K562 (cell line): Measurements from ENCODE around the gene CRB2. TPM values are rescaled to one million over a fixed set of nuclear protein-coding genes. Genes with fewer than 3 reads are reported as not detected.

Source experiments
- ATAC-seq: fragments of 200-7000 bp; cut with Tn5 transposase; 3 replicates; pipeline ENCODE4 v1.9.1; 2020; ENCODE audit warnings: moderate library complexity
- BruUV-seq: library from RNA; stranded (reverse); fragments of 400-500 nt; replicated peaks from 2 replicates; lab custom pipeline; 2021; lab: Mats Ljungman, UMichigan
- CTCF ChIA-PET: fragments of 300-600 bp; formaldehyde crosslinking; extraction: SDS; loops from one replicate; lab custom pipeline; 2021; ENCODE audit warnings: low intra/inter-chr PET ratio; lab: Yijun Ruan, JAX
- POLR2A ChIA-PET: fragments of 300-600, 350-650 bp; sonication (Branson Sonifier 250); formaldehyde crosslinking; extraction: SDS; loops from one replicate; lab custom pipeline; 2021; ENCODE audit warnings: antibody characterized with exemption, inconsistent platforms; lab: Yijun Ruan, JAX
- DNase-seq, 4 experiments: peaks; one replicate each; pipeline versions ENCODE4 v3.0.0 to v3.0.0-alpha.2; 2011 to 2018; ENCODE audit warnings: low spot score in 3 of 4, mixed read lengths in 3 of 4; ENCODE audit errors: extremely low read depth in 1 of 4
- FAIRE-seq: peaks from 2 replicates; lab custom pipeline; 2011; peaks lifted over from hg19 to GRCh38; lab: Jason Lieb, UNC
- H2AFZ ChIP-seq: 2 replicates; pipeline ENCODE4 v1.6.0; 2011; ENCODE audit warnings: low read depth, low read length, control low read depth, inconsistent platforms
- H3K27ac ChIP-seq: fragments of 200-600 bp; 3 replicates; pipeline ENCODE4 v1.8.0; 2011; ENCODE audit warnings: low read depth, mild to moderate bottlenecking, control low read depth, inconsistent platforms, low read length, moderate library complexity, mixed read lengths; ENCODE audit errors: extremely low read depth
- H3K27me3 ChIP-seq, 2 experiments: fragments of 300-600 bp in 1 of 2; 2 replicates in 1 of 2; 3 replicates in 1 of 2; pipeline versions ENCODE4 v1.6.0 to v1.8.0; 2011; ENCODE audit warnings: inconsistent platforms in 2 of 2, low read length in 2 of 2, mild to moderate bottlenecking in 1 of 2, mixed read lengths in 1 of 2, moderate library complexity in 1 of 2; ENCODE audit not compliant: control insufficient read depth in 2 of 2, insufficient read depth in 2 of 2
- H3K36me3 ChIP-seq: fragments of 300-600 bp; 3 replicates; pipeline ENCODE4 v1.8.0; 2011; ENCODE audit warnings: mild to moderate bottlenecking, low read length, inconsistent platforms; ENCODE audit not compliant: control insufficient read depth, insufficient read depth
- H3K4me1 ChIP-seq, 2 experiments: fragments of 200-600 bp in 1 of 2; replicated peaks in 1 of 2; 2 replicates in 1 of 2; 3 replicates in 1 of 2; pipeline versions ENCODE4 v1.5.1 to v1.8.0; 2011; ENCODE audit warnings: inconsistent platforms in 2 of 2, low read length in 2 of 2, mild to moderate bottlenecking in 1 of 2, mixed read lengths in 1 of 2, moderate library complexity in 1 of 2; ENCODE audit not compliant: control insufficient read depth in 2 of 2, insufficient read depth in 2 of 2
- H3K4me2 ChIP-seq: 2 replicates; pipeline ENCODE4 v1.6.1; 2011; ENCODE audit warnings: low read length, control low read depth, inconsistent platforms, mixed read lengths; ENCODE audit not compliant: insufficient read depth
- H3K4me3 ChIP-seq: fragments of 200-600 bp; sonication (generic), shearing (Covaris generic); 2 replicates; pipeline ENCODE4 v1.5.1; 2016; ENCODE audit warnings: control low read depth, inconsistent platforms
- H3K79me2 ChIP-seq: fragments of 200-600 bp; 3 replicates; pipeline ENCODE4 v1.8.0; 2011; ENCODE audit warnings: low read length, inconsistent platforms; ENCODE audit not compliant: control insufficient read depth, insufficient read depth
- H3K9ac ChIP-seq, 2 experiments: 2 replicates each; pipeline versions ENCODE4 v1.6.0 to v1.6.1; 2011; ENCODE audit warnings: low read depth in 2 of 2, low read length in 2 of 2, control low read depth in 1 of 2, inconsistent platforms in 1 of 2, mild to moderate bottlenecking in 1 of 2, mixed read lengths in 1 of 2; ENCODE audit not compliant: insufficient read depth in 1 of 2
- H3K9me1 ChIP-seq: one replicate; pipeline ENCODE4 v1.6.0; 2011; ENCODE audit warnings: inconsistent platforms, mild to moderate bottlenecking, low read length, moderate library complexity; ENCODE audit not compliant: control insufficient read depth, insufficient read depth
- H3K9me3 ChIP-seq: replicated peaks from 2 replicates; pipeline ENCODE4 v1.5.1; 2011; ENCODE audit warnings: low read depth, low read length, inconsistent platforms; ENCODE audit not compliant: control insufficient read depth, insufficient read depth
- H4K20me1 ChIP-seq: replicated peaks from 2 replicates; pipeline ENCODE4 v1.6.1; 2011; ENCODE audit warnings: low read length, inconsistent platforms, mixed read lengths; ENCODE audit not compliant: control insufficient read depth, insufficient read depth
- ARHGAP35 ChIP-seq: fragments of 450-650 bp; IDR thresholded peaks from 2 replicates; pipeline ENCODE4 v1.6.1; 2018; ENCODE audit not compliant: partially characterized antibody
- EP400 ChIP-seq: fragments of 450-650 bp; IDR thresholded peaks from 2 replicates; pipeline ENCODE4 v1.6.1; 2017; ENCODE audit warnings: antibody characterized with exemption, mild to moderate bottlenecking, moderate library complexity
- HDAC2 ChIP-seq: fragments of 450-650 bp; IDR thresholded peaks from 2 replicates; pipeline ENCODE4 v1.6.1; 2016; ENCODE audit warnings: mild to moderate bottlenecking
- KDM1A ChIP-seq, 2 experiments: fragments of 450-650 bp; IDR thresholded peaks; 2 replicates each; pipeline ENCODE4 v1.6.1; 2016; ENCODE audit warnings: mild to moderate bottlenecking in 2 of 2
- MAFF ChIP-seq: IDR thresholded peaks from 2 replicates; pipeline ENCODE4 v1.6.1; 2012; ENCODE audit warnings: low read length, improper control_type of control experiment
- NFIC ChIP-seq: fragments of 450-650 bp; IDR thresholded peaks from 2 replicates; pipeline ENCODE4 v1.6.1; 2017; ENCODE audit warnings: mild to moderate bottlenecking, inconsistent platforms
- POLR2G ChIP-seq: fragments of 200-400 bp; formaldehyde crosslinking; IDR thresholded peaks from 2 replicates; pipeline ENCODE4 v1.6.1; 2017; ENCODE audit warnings: low read depth, mild to moderate bottlenecking, antibody characterized with exemption, low read length, moderate library complexity
- PTBP1 ChIP-seq: fragments of 200-400 bp; formaldehyde crosslinking; IDR thresholded peaks from 2 replicates; pipeline ENCODE4 v1.6.1; 2017; ENCODE audit warnings: low read depth, low read length
- THRAP3 ChIP-seq: fragments of 450-650 bp; IDR thresholded peaks from 2 replicates; pipeline ENCODE4 v1.6.1; 2016; ENCODE audit warnings: mild to moderate bottlenecking, inconsistent platforms, borderline replicate concordance
- ZBTB17 ChIP-seq: fragments of 450-650 bp; formaldehyde crosslinking; IDR thresholded peaks from 2 replicates; pipeline ENCODE4 v1.4.0; 2020; ENCODE audit warnings: mild to moderate bottlenecking
- ZNF24 ChIP-seq: fragments of 450-650 bp; IDR thresholded peaks from 2 replicates; pipeline ENCODE4 v1.6.1; 2016
- ZNF589 ChIP-seq: fragments of 200-800 bp; sonication (Bioruptor generic); IDR thresholded peaks from 2 replicates; pipeline ENCODE4 v1.6.1; 2016; ENCODE audit warnings: low read depth, missing genetic modification characterization, missing compliant biosample characterization
- WGBS: fragments of 100-300 bp; shearing (Covaris generic); methylation state at CpG from one replicate; pipeline ENCODE4 v1.1.6; 2016; ENCODE audit warnings: low coverage, mixed read lengths; ENCODE audit not compliant: insufficient coverage; ENCODE audit errors: missing lambda C conversion rate; 5-methylcytosine and 5-hydroxymethylcytosine counted together
- in situ Hi-C: fragments of 300-500 bp; cut with MboI; formaldehyde crosslinking; loops from 4 replicates; pipeline ENCODE4 v1.15.0; 2018; ENCODE audit warnings: inconsistent platforms, mixed read lengths
- intact Hi-C: fragments of 100-400 bp; cut with micrococcal nuclease; formaldehyde crosslinking; loops from 2 replicates; pipeline ENCODE4 v1.14.2; 2022
- polyA plus RNA-seq, 8 experiments: library from polyadenylated mRNA; depleted of rRNA in 4 of 8; stranded (reverse) in 5 of 8; unstranded in 3 of 8; fragments of >200 nt; fragmentation: Nextera tagmentation in 2 of 8; fragmentation: Illumina TruSeq in 1 of 8; extraction: Ambion mirVana in 2 of 8; extraction: Trizol in 1 of 8; gene quantifications; 2 replicates each; pipeline versions ENCODE4 v1.2.1 to v1.2.3, GENCODE V29; 2011 to 2014; ENCODE audit warnings: inconsistent platforms in 1 of 8, missing spikeins in 1 of 8
- total RNA-seq, 7 experiments: library from RNA; depleted of rRNA in 6 of 7; stranded (reverse); fragments of >200 nt in 6 of 7; fragmentation: Illumina TruSeq in 2 of 7; extraction: Trizol in 2 of 7; gene quantifications; 2 replicates each; pipeline versions ENCODE4 v1.2.1 to v1.2.3, GENCODE V29; 2011 to 2021; ENCODE audit warnings: low replicate concordance in 1 of 7
- TF ChIP-seq, protein P1 (sequence below): fragments of 450-650 bp; formaldehyde crosslinking; IDR thresholded peaks from 2 replicates; pipeline ENCODE4 v1.4.0; 2020; ENCODE audit warnings: mild to moderate bottlenecking, moderate library complexity
- TF ChIP-seq, protein P2 (sequence below): fragments of 200-800 bp; sonication (Bioruptor generic); IDR thresholded peaks from 2 replicates; pipeline ENCODE4 v1.6.1; 2017; ENCODE audit warnings: missing genetic modification characterization, missing compliant biosample characterization
- TF ChIP-seq, protein P3 (sequence below): sonication (generic); formaldehyde crosslinking; IDR thresholded peaks from 2 replicates; pipeline ENCODE4 v1.8.0; 2022; ENCODE audit warnings: mild to moderate bottlenecking, low read depth, missing genetic modification reagents

The CRB2 gene
- total and polyA plus RNA-seq, 9 of the 15 experiments (the other 6 are each of a cell fraction or from before 2014, with no cell fraction given) = 0.13 to 1.2 (median 0.25) TPM; not detected in 2

DNA sequence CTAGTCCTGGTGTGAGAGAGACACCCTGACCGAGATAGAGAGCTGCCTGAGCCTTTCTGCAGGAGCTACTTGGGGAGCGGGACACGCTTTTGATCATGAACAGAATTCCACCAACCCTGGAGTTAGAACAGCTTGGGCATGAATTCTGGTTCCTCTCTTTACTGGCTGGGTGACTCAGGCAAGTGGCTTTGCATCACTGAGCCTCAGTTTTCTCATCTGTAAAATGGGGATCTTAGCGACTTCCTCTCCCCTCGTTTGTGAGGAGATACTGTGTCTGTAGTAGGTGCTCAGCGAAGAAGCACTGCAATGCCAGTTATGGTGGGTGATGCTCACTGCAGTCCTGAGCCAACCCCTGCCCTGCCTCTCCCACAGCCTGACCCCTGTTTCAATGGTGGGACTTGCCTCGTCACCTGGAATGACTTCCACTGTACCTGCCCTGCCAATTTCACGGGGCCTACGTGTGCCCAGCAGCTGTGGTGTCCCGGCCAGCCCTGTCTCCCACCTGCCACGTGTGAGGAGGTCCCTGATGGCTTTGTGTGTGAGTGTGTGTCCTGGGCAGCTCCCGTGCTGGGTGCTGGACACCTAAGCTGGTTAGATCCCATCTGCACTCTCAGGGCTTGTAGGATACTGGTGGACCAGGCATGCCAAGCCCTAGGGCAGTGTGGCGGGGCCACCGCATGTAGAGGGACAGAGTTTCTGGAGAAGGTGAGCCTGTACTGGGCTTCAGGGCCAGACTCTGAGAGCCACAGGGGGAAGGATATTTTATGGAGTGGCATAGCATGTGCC, 16.0 kb downstream of the CRB2 start (continued):
- TF ChIP-seq ARHGAP35 (no peak), KDM1A (IDR thresholded peaks at IDR 0.05) (peak; percentile 58 to 71), PTBP1 (0 out of 2 replicates have a peak, but pooled peaks have one; percentile 42), NFIC (no peak), ZNF24 (no peak), THRAP3 (no peak), HDAC2 (0 out of 2 replicates have a peak, but pooled peaks have one; percentile 34), ZNF589 (CRISPR knock-in tag) (no peak)
- TF ChIP-seq, protein P1, sequence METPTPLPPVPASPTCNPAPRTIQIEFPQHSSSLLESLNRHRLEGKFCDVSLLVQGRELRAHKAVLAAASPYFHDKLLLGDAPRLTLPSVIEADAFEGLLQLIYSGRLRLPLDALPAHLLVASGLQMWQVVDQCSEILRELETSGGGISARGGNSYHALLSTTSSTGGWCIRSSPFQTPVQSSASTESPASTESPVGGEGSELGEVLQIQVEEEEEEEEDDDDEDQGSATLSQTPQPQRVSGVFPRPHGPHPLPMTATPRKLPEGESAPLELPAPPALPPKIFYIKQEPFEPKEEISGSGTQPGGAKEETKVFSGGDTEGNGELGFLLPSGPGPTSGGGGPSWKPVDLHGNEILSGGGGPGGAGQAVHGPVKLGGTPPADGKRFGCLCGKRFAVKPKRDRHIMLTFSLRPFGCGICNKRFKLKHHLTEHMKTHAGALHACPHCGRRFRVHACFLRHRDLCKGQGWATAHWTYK (CRISPR knock-in tag) = no peak

DNA sequence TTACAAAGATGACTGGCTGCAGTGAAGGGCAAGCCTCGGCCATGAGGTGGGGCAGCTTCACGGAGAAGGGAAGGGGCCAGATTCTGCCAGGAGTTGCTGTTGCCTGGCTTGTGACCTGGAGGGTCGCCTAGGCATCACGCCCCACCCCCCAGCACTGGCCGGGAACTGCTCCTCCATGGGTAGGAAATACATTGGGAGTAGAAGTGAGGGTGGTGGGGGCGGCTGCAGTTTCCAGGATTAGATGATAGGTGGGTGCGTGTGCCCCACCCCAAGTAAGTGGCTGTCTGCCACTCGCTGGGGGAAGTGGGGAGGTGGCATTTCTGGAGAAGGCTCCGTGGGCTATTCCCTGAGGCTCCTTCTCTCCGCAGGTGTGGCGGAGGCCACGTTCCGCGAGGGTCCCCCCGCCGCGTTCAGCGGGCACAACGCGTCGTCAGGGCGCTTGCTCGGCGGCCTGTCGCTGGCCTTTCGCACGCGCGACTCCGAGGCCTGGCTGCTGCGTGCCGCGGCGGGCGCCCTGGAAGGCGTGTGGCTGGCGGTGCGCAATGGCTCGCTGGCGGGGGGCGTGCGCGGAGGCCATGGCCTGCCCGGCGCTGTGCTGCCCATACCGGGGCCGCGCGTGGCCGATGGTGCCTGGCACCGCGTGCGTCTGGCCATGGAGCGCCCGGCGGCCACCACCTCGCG, 16.9 kb downstream of the CRB2 start:
- Histone ChIP-seq H3K9ac (no peak overlapping the region), H2AFZ (no peak overlapping the region), H3K4me2 (no peak overlapping the region), H3K79me2 (no peaks in the 10 kb centered on the region), H4K20me1 (no peaks in the 10 kb centered on the region; the same call in 1 of the 2 replicates), H3K27me3 (no peaks in the 10 kb centered on the region), H3K27ac (no peak overlapping the region), H3K4me3 (no peak overlapping the region), H3K9me3 (no peaks in the 10 kb centered on the region), H3K9me1 (peaks cover 4% of the 10 kb centered on the region), H3K36me3 (no peaks in the 10 kb centered on the region), H3K4me1 (peaks cover 16 to 75% of the 10 kb centered on the region in 2 experiments)
- in situ Hi-C loops = no loop called here
- TF ChIP-seq MAFF (no peak), EP400 (no peak), POLR2G (peak; percentile 12; the same call in 1 of the 2 replicates), ZBTB17 (CRISPR knock-in tag) (no peak)
- TF ChIP-seq, protein P2, sequence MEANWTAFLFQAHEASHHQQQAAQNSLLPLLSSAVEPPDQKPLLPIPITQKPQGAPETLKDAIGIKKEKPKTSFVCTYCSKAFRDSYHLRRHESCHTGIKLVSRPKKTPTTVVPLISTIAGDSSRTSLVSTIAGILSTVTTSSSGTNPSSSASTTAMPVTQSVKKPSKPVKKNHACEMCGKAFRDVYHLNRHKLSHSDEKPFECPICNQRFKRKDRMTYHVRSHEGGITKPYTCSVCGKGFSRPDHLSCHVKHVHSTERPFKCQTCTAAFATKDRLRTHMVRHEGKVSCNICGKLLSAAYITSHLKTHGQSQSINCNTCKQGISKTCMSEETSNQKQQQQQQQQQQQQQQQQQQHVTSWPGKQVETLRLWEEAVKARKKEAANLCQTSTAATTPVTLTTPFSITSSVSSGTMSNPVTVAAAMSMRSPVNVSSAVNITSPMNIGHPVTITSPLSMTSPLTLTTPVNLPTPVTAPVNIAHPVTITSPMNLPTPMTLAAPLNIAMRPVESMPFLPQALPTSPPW = no peak
- TF ChIP-seq, protein P3, sequence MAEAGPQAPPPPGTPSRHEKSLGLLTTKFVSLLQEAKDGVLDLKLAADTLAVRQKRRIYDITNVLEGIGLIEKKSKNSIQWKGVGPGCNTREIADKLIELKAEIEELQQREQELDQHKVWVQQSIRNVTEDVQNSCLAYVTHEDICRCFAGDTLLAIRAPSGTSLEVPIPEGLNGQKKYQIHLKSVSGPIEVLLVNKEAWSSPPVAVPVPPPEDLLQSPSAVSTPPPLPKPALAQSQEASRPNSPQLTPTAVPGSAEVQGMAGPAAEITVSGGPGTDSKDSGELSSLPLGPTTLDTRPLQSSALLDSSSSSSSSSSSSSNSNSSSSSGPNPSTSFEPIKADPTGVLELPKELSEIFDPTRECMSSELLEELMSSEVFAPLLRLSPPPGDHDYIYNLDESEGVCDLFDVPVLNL (CRISPR knock-in tag) = no peak
- DNase-seq (no peak), FAIRE-seq (no peak), ATAC-seq (no peak)
- ChIA-PET CTCF (no interaction called here), POLR2A (interaction anchor here (0.7 kb wide), 1 partner anchor 42 kb away, joined by 3 read pairs; no protein-coding TSS in a partner anchor)
- no TSS peak for BruUV-seq
- intact Hi-C loops = no loop called here
- WGBS = 86% methylated on average over 33 of the region's 58 CpGs
